ENCODE measurements around the gene CCNE1. TPM values are rescaled to one million over a fixed set of nuclear protein-coding genes. Genes with fewer than 3 reads are reported as not detected.

Gene CCNE1
- total RNA-seq, 1 donor: 4.7 TPM

DNA sequence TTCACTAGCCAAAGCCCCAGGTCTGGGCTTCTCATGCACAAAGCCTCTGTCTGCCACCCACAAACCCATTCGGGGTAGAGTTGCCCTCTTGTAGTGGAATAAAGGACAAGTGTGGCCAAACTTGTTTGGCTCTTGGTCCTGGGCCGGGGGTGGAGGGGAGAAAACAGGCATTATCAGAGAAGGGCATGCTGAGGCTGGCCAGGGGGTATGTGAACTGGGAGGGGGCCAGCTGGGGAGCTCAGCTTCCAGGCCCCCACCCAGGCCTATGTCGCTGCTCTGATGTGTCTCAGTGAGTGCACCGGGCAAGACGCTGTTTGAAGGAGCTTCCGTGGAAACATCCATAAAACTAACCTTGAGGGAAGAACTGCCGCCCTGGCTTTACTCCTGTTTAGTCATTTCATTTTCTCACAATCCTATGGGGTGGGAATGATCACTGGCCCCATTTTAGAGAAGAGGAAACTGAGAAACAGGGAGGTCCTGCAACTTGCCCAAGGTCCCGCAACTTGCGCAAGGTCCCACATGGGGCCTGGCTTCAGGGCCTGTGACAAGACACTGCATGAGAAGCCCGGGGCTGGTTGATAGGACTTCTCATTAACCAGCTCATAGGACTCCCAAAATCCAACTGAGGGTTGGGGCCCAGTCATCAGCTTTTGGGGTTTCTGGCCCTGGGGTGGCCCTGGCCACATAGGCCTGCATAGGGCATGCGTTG is 30.8 kb downstream of the CCNE1 start:
- H3K27me3 ChIP-seq (ENCODE audit: insufficient read depth, low read length): peaks cover 18% of the 10 kb centered on the region
- H2AFZ ChIP-seq (ENCODE audit: low read length): peak overlapping the region; percentile 51
- peak overlapping the region; percentile 64 for H3K4me2 ChIP-seq (ENCODE audit: insufficient read depth, low read length)
- DNase-seq (ENCODE audit: insufficient read length, low spot score, missing footprints): no peak
- H3K36me3 ChIP-seq (ENCODE audit: insufficient read depth, low read length): no peaks in the 10 kb centered on the region
- no peaks in the 10 kb centered on the region for H3K79me2 ChIP-seq (ENCODE audit: insufficient read depth, low read length)
- no peak for TF ChIP-seq CTCF (IDR thresholded peaks at IDR 0.05; ENCODE audit: extremely low read depth, low read depth, low read length)
- peaks cover 5% of the 10 kb centered on the region for H4K20me1 ChIP-seq (ENCODE audit: insufficient read depth, low read length)
- H3K27ac ChIP-seq (ENCODE audit: low read depth, low read length): no peak overlapping the region
- peaks cover 10% of the 10 kb centered on the region for H3K4me1 ChIP-seq (ENCODE audit: insufficient read depth, low read length)
- no peaks in the 10 kb centered on the region for H3K9me3 ChIP-seq (ENCODE audit: low read depth, low read length)
- no peak overlapping the region for H3K4me3 ChIP-seq (ENCODE audit: insufficient read depth, low read length)

DNA sequence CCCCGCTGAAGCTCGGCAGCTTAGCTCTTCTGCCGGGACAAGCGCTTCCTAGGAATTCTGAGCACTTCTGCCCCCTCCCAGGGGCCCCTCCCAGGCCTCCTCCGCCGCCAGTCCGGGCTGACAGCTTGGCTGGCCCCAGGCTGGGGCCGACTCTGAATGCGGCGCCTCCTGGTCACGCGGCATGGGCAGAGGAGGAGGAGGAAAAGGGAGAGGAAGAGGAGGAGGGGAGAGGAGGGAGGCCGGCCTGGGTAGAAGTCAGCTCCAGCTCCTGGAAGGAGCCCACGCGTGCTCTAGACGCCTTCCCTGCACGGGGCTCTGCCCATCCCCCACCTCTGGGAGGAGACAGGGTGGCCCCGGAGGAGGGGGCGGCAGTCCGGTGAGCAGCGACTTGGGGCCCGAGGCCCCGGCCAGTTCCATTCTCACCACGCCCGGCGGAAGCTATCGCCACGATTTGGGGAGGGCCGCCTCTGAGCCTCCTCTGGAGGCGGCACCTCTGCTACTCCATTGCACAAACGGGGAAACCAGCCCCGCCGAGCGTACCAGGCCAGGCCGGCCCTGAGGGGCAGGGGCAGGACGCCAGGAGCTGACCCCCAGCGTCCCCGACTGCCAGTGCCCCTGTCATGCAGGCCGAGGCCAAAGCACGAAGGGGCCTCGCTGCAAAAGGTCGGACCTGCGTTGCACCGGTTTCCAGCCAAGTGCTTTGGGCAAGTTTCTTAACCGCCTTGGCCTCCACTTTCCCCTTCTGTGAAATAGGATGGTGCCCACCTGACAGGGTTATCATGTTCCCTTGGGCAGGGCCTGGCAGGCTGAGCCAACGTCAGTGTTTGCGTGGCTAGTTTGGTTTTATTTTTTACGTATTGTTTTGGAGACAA is 31.6 kb downstream of the CCNE1 start:
- Histone ChIP-seq H3K4me1 (ENCODE audit: insufficient read depth, low read length) (peaks cover 10% of the 10 kb centered on the region), H3K4me3 (ENCODE audit: insufficient read depth, low read length) (peak overlapping the region; percentile 53), H3K27ac (ENCODE audit: low read depth, low read length) (no peak overlapping the region), H2AFZ (ENCODE audit: low read length) (peak overlapping the region; percentile 51), H3K27me3 (ENCODE audit: insufficient read depth, low read length) (peaks cover 18% of the 10 kb centered on the region), H3K9me3 (ENCODE audit: low read depth, low read length) (no peaks in the 10 kb centered on the region), H4K20me1 (ENCODE audit: insufficient read depth, low read length) (peaks cover 5% of the 10 kb centered on the region), H3K4me2 (ENCODE audit: insufficient read depth, low read length) (peak overlapping the region; percentile 64), H3K36me3 (ENCODE audit: insufficient read depth, low read length) (no peaks in the 10 kb centered on the region), H3K79me2 (ENCODE audit: insufficient read depth, low read length) (no peaks in the 10 kb centered on the region)
- no peak for TF ChIP-seq CTCF (IDR thresholded peaks at IDR 0.05; ENCODE audit: extremely low read depth, low read depth, low read length)
- DNase-seq (ENCODE audit: insufficient read length, low spot score, missing footprints): no peak

- Histone ChIP-seq H3K4me2 (ENCODE audit: insufficient read depth, low read length) (peak overlapping the region; percentile 89), H2AFZ (ENCODE audit: low read length) (peak overlapping the region; percentile 98), H3K79me2 (ENCODE audit: insufficient read depth, low read length) (no peaks in the 10 kb centered on the region), H3K4me1 (ENCODE audit: insufficient read depth, low read length) (peaks cover 10% of the 10 kb centered on the region), H3K4me3 (ENCODE audit: insufficient read depth, low read length) (peak overlapping the region; percentile 74), H3K36me3 (ENCODE audit: insufficient read depth, low read length) (no peaks in the 10 kb centered on the region), H3K27me3 (ENCODE audit: insufficient read depth, low read length) (peaks cover 18% of the 10 kb centered on the region), H3K9me3 (ENCODE audit: low read depth, low read length) (no peaks in the 10 kb centered on the region), H3K27ac (ENCODE audit: low read depth, low read length) (peak overlapping the region; percentile 3), H4K20me1 (ENCODE audit: insufficient read depth, low read length) (peaks cover 5% of the 10 kb centered on the region)
- DNase-seq (ENCODE audit: insufficient read length, low spot score, missing footprints): peak; percentile 98
- no peak for TF ChIP-seq CTCF (IDR thresholded peaks at IDR 0.05; ENCODE audit: extremely low read depth, low read depth, low read length)
These were observed 33.2 kb downstream of the CCNE1 start for GRCh38 chr19:29844891-29845573.

Measured in osteoblast (primary cell).